Transverse colon (tissue), 4 donors: ENCODE results near the gene DIPK1A.

ENCODE experiments used
- EP300 ChIP-seq: sonication (generic); formaldehyde crosslinking; IDR thresholded peaks from one replicate; pipeline ENCODE4 v1.6.1; 2017; ENCODE audit warnings: antibody characterized with exemption, low read depth
- POLR2A ChIP-seq: fragments of 450-650 bp; IDR thresholded peaks from one replicate; pipeline ENCODE4 v1.6.1; 2016; ENCODE audit warnings: antibody characterized with exemption, mild to moderate bottlenecking, moderate library complexity
- POLR2AphosphoS5 ChIP-seq, 3 donors: sonication (generic); formaldehyde crosslinking; IDR thresholded peaks; one replicate each; pipeline ENCODE4 v1.6.1; 2016; ENCODE audit warnings: antibody characterized with exemption in 3 of 3
- TF ChIP-seq, protein P1 (sequence below), 5 experiments: fragments of 200-600 bp in 3 of 5; fragments of 450-650 bp in 2 of 5; sonication (generic) in 3 of 5; IDR thresholded peaks; 1 replicate in 2 of 5; 2 replicates in 3 of 5; pipeline ENCODE4 v1.5.1; 2016 to 2017; ENCODE audit warnings: antibody characterized with exemption in 5 of 5, inconsistent platforms in 3 of 5, mild to moderate bottlenecking in 2 of 5, moderate library complexity in 1 of 5

DNA sequence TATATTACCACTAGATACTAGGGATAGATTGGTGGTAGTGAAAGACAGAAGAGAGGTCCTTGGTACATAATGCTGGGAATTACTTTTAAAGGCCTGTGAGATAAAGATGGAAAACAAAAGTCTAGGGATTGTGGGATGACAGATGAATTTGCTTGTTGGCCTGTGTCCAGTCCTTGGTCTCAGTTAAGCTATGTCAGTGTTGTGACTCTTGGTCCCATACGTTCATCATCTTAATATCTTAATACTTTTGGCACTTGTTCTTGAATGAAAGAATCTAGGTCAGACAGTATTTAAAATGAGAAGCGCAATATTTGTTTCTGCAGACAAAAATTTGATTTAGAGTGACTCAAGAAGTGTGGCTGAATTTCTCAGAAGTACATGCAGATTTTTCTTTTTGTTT, 121.8 kb downstream of the DIPK1A start:
- TF ChIP-seq EP300: no peak
- no peak for TF ChIP-seq POLR2A
- TF ChIP-seq, protein P1, sequence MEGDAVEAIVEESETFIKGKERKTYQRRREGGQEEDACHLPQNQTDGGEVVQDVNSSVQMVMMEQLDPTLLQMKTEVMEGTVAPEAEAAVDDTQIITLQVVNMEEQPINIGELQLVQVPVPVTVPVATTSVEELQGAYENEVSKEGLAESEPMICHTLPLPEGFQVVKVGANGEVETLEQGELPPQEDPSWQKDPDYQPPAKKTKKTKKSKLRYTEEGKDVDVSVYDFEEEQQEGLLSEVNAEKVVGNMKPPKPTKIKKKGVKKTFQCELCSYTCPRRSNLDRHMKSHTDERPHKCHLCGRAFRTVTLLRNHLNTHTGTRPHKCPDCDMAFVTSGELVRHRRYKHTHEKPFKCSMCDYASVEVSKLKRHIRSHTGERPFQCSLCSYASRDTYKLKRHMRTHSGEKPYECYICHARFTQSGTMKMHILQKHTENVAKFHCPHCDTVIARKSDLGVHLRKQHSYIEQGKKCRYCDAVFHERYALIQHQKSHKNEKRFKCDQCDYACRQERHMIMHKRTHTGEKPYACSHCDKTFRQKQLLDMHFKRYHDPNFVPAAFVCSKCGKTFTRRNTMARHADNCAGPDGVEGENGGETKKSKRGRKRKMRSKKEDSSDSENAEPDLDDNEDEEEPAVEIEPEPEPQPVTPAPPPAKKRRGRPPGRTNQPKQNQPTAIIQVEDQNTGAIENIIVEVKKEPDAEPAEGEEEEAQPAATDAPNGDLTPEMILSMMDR (IDR thresholded peaks at IDR 0.05): no peak
- no peak for TF ChIP-seq POLR2AphosphoS5 (IDR thresholded peaks at IDR 0.05)
